HG02623 (cell line): ENCODE data around the gene TRIM17.

ENCODE experiments used
- ATAC-seq: cut with Tn5 transposase; IDR thresholded peaks from one replicate; pipeline ENCODE4 v1.9.1; 2021; ENCODE audit warnings: moderate library complexity; ENCODE audit not compliant: unreplicated experiment

The TRIM17 gene

DNA sequence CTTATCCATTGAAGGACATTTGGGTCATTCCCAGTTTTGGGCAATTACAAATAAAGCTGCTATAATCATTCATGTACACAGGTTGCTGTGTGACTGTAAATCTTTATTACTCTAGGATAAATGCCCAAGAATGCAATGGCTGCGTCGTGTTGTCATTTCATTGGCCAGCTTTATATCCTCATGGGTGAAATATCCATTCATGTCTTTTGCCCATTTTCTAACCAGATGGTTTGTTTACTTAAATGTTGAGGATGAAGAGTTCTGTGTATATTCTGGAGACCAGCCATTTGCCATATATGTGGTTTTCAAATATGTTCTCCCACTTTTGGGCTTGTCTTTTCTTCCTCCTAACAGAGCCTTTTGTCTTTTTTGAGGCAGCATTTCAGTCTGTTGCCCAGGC lies 35.3 kb downstream of the TRIM17 start:
- ATAC-seq = no peak

- ATAC-seq = no peak
These were observed 37.0 kb downstream of the TRIM17 start for GRCh38 chr1:228379666-228380065.

DNA sequence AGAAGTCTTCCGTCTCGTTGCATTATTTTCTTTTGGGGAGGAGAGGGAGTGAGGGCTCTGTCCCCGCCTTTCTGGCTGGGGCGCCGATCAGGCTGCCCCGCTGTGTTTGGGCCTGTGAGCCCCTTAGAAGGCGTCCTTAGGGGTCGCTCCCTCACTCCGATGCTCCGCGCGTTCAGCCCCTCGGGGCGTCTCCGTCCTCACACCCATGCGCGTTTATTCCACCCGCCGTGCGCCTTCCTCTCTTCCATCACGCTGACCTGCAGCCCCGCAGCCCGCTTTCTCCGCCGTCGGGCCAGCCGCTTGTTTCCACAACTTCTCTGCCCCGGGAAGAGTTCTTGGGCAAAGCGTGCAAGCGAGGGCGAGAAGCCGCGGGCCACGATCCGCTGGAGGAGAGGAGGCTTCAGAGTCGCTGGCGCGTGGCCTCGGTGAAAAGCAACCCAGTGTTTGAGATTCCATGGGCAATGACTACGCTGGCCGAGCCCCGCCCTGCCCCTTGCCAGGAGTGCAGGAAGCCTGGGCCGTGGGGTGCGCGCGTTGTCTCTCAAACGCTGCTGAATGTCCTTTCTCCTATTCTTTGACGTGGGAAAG lies 37.7 kb downstream of the TRIM17 start:
- no peak for ATAC-seq

- ATAC-seq = no peak
These were observed 38.4 kb downstream of the TRIM17 start for GRCh38 chr1:228378090-228378872.

- no peak for ATAC-seq
These were observed 39.0 kb downstream of the TRIM17 start for GRCh38 chr1:228377664-228378089.

GRCh38 chr1:228376651-228377631 lies 39.7 kb downstream of the TRIM17 start:
- no peak for ATAC-seq

DNA sequence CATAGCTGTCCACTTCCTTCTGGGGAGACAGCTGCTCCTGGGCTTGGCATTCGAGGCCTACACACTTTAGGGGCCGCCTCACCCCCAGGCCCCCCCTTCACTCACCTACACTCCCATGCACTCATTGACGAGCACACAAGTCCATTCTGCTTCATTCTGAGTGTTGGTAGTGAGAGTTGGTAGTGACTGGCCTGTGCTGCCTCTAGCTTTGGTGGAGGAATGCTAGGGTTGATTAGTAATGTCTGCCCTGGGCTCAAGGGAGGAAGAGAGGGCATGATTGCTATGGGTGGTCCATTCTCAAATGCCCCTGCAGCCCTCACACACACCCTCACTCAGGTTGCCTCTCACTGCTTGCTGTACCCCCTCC lies 40.4 kb downstream of the TRIM17 start:
- no peak for ATAC-seq

- no peak for ATAC-seq
These were observed 40.9 kb downstream of the TRIM17 start for GRCh38 chr1:228375578-228376261.

DNA sequence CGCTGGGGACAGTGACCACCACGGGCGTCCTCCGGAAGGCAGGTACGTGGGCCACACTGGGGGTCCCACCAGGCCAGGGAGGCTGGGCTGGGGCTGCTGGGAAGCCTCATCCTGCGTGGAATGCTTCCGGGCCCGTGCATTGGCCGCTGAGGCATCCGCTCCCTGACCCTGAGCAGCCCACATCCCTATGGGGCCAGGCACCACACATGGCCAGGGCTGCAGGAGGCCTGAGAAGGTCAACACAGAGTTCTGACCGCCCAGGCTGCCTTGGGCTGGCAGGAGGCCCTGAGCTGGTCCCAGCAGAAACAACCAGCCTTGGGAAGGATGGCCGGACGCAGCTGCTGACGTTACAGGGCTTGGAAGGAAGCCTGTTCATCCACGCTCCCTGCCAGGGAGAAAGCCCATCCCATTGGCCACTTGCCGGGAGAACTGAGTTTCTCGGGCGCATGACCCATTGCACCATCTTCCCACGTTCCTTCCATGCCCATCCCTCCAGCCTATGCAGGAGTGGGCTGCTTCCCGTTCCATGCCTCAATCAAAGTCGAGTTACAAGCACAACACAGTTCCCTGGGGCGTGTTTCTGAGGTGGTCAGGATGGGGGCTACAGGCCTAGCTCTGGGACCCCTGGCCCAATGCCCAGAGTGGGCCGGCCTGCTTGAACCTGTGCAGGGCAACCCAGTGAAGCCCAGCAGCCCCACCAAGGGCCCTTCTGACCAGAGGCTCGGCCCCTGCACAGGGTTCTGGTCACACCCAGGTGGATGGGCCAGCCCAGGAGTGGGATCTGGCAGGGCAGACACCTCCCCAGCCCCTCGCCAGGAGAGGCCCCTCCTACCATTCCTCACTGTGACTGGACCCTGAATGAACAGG lies 41.7 kb downstream of the TRIM17 start:
- ATAC-seq = no peak

DNA sequence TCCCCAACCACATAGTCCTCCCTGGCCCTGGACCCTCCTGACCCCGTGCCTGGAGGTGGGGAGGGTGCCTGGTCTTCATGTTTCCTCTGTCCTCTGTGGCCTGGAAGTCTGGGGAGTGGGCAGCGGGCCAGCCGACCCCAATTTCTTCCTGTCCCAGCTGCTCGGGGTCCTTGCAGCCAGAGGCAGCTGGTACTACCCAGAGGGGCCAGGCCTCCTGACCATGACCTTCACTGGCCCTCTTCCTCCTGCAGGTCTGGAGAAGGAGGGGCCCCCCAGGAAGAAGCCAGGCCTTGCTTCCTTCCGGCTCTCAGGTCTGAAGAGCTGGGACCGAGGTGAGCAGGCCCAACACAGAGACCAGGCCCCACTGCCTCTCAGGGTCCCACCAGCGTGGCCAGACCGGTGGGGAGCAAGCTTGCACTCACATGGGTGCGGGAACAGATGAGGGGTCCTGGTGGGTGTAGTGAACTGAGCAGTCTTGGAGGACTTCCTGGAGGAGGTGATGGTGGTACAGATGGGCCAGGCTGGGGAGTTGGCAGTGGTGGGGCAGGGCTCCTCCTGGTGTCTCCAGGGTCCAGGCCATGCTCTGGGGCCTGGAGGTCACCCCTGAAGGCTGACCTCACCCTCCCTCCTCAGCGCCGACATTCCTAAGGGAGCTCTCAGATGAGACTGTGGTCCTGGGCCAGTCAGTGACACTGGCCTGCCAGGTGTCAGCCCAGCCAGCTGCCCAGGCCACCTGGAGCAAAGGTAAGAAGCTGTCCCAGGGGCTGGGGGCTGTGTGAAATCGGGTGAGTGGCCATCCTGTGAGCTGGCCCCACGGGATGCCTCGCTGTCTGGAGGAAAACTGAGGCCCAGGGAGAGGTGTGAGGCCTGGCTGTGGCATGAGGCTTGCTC lies 42.7 kb downstream of the TRIM17 start:
- no peak for ATAC-seq

DNA sequence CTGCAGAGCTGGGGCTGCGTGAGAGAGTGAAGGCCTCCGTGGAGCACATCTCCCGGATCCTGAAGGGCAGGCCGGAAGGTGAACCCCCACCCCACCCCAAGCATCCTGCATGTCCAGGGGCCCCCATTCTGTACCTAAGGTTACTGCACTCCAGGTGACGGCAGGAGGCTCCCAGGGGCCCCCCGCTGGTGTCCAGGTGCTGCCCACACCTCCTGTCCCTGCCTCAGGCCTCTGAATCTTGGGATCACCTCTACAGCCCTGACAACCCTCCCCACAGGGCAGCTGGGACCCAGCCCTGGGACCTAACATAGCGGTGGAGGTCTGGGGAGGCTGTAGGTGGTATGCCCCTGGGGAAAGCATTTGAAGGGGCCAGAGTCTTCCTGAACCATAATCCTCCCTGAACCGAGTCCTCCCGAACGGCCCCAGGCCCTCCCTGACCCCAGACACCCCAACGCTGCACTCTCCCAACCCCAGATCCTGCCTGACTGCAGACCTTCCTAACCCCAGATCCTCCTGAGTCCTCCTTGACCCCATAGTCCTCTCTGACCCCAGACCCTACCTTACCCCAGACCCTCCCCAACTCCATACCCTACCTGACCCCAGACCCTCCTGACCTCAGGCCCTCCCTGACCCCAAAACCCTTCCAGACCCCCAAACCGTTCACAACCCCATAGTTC lies 43.5 kb downstream of the TRIM17 start:
- ATAC-seq = no peak

- ATAC-seq = no peak
These were observed 44.3 kb downstream of the TRIM17 start for GRCh38 chr1:228372183-228373003.

- no peak for ATAC-seq
These were observed 44.9 kb downstream of the TRIM17 start for GRCh38 chr1:228371741-228372182.

GRCh38 chr1:228370941-228371740 lies 45.5 kb downstream of the TRIM17 start:
- no peak for ATAC-seq

DNA sequence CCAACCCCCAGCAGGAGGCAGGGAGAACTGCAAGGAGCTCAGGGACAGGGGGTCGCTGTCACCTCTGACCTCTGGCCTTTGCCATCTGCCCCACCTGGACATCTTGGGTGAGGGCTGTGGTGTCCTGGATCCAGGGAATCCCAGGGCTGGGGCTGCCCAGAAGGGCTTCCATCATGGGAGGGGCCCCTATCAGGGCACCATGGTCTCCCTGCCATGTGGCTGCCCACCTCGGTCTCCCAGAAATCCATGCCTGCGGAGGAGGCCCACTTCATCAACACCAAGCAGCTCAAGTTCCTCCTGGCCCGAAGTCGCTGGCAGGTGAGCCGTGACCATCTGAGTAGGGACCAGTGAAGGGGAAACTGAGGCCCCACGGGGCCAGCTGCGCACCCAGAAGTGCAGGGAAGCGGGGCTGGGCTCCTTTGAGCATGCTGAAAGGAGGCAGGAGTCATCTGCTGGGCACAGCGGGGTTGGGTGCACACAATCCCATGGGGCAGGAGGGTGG lies 46.2 kb downstream of the TRIM17 start:
- ATAC-seq = no peak

GRCh38 chr1:228369608-228370438 lies 46.8 kb downstream of the TRIM17 start:
- no peak for ATAC-seq
